ENCODE measurements around the gene ORC6. TPM values are rescaled to one million over a fixed set of nuclear protein-coding genes. Genes with fewer than 3 reads are reported as not detected.

ORC6 gene
- total RNA-seq, 1 donor from 2014 or later: 30.1 TPM

DNA sequence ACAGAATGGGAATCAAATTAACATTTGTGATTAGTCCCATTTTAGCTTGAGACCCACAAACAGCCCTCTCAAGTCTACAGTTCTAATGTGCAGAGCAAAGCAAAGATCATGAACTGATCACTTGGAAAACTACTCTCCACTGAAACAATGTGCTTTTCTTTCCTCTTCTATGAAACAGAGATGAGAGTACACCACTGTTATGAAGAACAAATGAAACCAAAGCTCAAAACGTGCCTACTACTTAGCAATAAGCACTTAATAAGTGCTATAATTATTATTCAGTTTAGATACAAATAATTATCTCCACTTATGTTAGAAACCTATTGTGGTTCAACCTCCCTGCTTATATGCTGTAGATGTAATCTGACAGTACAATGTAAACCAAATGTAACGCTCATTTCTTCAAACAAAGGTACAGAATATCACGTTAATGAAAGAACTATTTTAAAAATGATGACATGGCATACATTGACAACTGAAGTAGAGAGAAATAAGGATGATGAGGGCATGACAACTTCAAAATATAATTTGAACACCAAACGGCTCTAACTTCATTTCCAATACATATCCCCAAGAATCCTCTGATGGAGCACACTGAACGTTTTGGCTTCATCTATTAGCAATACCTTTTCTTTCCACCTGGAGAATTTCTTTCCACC, 2.5 kb upstream of the ORC6 start:
- Mint-ChIP-seq H3K4me1 (ENCODE audit: low read depth, unreplicated experiment) (peaks cover 37% of the 10 kb centered on the region), H3K4me3 (ENCODE audit: unreplicated experiment) (peak overlapping the region; percentile 66), H3K36me3 (ENCODE audit: unreplicated experiment) (no peaks in the 10 kb centered on the region), H3K9me3 (ENCODE audit: unreplicated experiment) (peaks cover 9% of the 10 kb centered on the region), H3K27ac (ENCODE audit: unreplicated experiment) (no peak overlapping the region), H3K27me3 (ENCODE audit: unreplicated experiment) (peaks cover 8% of the 10 kb centered on the region)
- TF ChIP-seq, protein P1, sequence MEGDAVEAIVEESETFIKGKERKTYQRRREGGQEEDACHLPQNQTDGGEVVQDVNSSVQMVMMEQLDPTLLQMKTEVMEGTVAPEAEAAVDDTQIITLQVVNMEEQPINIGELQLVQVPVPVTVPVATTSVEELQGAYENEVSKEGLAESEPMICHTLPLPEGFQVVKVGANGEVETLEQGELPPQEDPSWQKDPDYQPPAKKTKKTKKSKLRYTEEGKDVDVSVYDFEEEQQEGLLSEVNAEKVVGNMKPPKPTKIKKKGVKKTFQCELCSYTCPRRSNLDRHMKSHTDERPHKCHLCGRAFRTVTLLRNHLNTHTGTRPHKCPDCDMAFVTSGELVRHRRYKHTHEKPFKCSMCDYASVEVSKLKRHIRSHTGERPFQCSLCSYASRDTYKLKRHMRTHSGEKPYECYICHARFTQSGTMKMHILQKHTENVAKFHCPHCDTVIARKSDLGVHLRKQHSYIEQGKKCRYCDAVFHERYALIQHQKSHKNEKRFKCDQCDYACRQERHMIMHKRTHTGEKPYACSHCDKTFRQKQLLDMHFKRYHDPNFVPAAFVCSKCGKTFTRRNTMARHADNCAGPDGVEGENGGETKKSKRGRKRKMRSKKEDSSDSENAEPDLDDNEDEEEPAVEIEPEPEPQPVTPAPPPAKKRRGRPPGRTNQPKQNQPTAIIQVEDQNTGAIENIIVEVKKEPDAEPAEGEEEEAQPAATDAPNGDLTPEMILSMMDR (IDR thresholded peaks at IDR 0.05; ENCODE audit: partially characterized antibody, unreplicated experiment): peak; percentile 31
- DNase-seq: no peak

- H3K4me1 Mint-ChIP-seq (ENCODE audit: low read depth, unreplicated experiment): peaks cover 33% of the 10 kb centered on the region
- no peak overlapping the region for H3K27ac Mint-ChIP-seq (ENCODE audit: unreplicated experiment)
- DNase-seq: no peak
- TF ChIP-seq, protein P1 (IDR thresholded peaks at IDR 0.05; ENCODE audit: partially characterized antibody, unreplicated experiment): peak; percentile 18
- no peak overlapping the region for H3K4me3 Mint-ChIP-seq (ENCODE audit: unreplicated experiment)
- peaks cover 8% of the 10 kb centered on the region for H3K27me3 Mint-ChIP-seq (ENCODE audit: unreplicated experiment)
- no peaks in the 10 kb centered on the region for H3K36me3 Mint-ChIP-seq (ENCODE audit: unreplicated experiment)
- peaks cover 10% of the 10 kb centered on the region for H3K9me3 Mint-ChIP-seq (ENCODE audit: unreplicated experiment)
Observed at GRCh38 chr16:46687486-46687885, 2.0 kb upstream of the ORC6 start.

GRCh38 chr16:46688101-46688653, 1.3 kb upstream of the ORC6 start:
- H3K36me3 Mint-ChIP-seq (ENCODE audit: unreplicated experiment): no peaks in the 10 kb centered on the region
- TF ChIP-seq, protein P1 (IDR thresholded peaks at IDR 0.05; ENCODE audit: partially characterized antibody, unreplicated experiment): no peak
- H3K27me3 Mint-ChIP-seq (ENCODE audit: unreplicated experiment): peaks cover 8% of the 10 kb centered on the region
- H3K9me3 Mint-ChIP-seq (ENCODE audit: unreplicated experiment): peaks cover 10% of the 10 kb centered on the region
- no peak overlapping the region for H3K4me3 Mint-ChIP-seq (ENCODE audit: unreplicated experiment)
- no peak for DNase-seq
- H3K4me1 Mint-ChIP-seq (ENCODE audit: low read depth, unreplicated experiment): peaks cover 32% of the 10 kb centered on the region
- no peak overlapping the region for H3K27ac Mint-ChIP-seq (ENCODE audit: unreplicated experiment)

- TF ChIP-seq, protein P1 (IDR thresholded peaks at IDR 0.05; ENCODE audit: partially characterized antibody, unreplicated experiment): peak; percentile 37
- H3K27ac Mint-ChIP-seq (ENCODE audit: unreplicated experiment): no peak within 1 kb of the TSS
- H3K36me3 Mint-ChIP-seq (ENCODE audit: unreplicated experiment): no peaks in the 10 kb centered on the region
- H3K27me3 Mint-ChIP-seq (ENCODE audit: unreplicated experiment): peaks cover 8% of the 10 kb centered on the region
- peaks cover 10% of the 10 kb centered on the region for H3K9me3 Mint-ChIP-seq (ENCODE audit: unreplicated experiment)
- H3K4me3 Mint-ChIP-seq (ENCODE audit: unreplicated experiment): no peak within 1 kb of the TSS
- DNase-seq: peak; percentile 100
- H3K4me1 Mint-ChIP-seq (ENCODE audit: low read depth, unreplicated experiment): peaks cover 32% of the 10 kb centered on the region
Observed at GRCh38 chr16:46688654-46689364, 650 bp upstream of the ORC6 start, which contains the start of gene VPS35. Gene VPS35 (minus strand): TSS chr16:46689178. CDS start chr16:46689133, 45 bp downstream.
